Stomach (tissue), 4 donors: ENCODE results near the gene HTRA3.

Experiments
- POLR2A ChIP-seq, 4 donors: fragments of 450-650 bp; IDR thresholded peaks; one replicate each; pipeline ENCODE4 v1.6.1; 2016; ENCODE audit warnings: antibody characterized with exemption in 4 of 4, control low read depth in 2 of 4, mild to moderate bottlenecking in 1 of 4, moderate library complexity in 1 of 4
- POLR2AphosphoS5 ChIP-seq, 3 donors: sonication (generic); formaldehyde crosslinking; IDR thresholded peaks; one replicate each; pipeline ENCODE4 v1.6.1; 2016; ENCODE audit warnings: antibody characterized with exemption in 3 of 3
- TF ChIP-seq, protein P1 (sequence below), 7 experiments: fragments of 450-650 bp in 4 of 7; fragments of 200-600 bp in 3 of 7; sonication (generic) in 3 of 7; IDR thresholded peaks; one replicate each; pipeline ENCODE4 v1.5.1; 2016 to 2019; ENCODE audit warnings: antibody characterized with exemption in 7 of 7, control low read depth in 2 of 7, mild to moderate bottlenecking in 1 of 7

DNA sequence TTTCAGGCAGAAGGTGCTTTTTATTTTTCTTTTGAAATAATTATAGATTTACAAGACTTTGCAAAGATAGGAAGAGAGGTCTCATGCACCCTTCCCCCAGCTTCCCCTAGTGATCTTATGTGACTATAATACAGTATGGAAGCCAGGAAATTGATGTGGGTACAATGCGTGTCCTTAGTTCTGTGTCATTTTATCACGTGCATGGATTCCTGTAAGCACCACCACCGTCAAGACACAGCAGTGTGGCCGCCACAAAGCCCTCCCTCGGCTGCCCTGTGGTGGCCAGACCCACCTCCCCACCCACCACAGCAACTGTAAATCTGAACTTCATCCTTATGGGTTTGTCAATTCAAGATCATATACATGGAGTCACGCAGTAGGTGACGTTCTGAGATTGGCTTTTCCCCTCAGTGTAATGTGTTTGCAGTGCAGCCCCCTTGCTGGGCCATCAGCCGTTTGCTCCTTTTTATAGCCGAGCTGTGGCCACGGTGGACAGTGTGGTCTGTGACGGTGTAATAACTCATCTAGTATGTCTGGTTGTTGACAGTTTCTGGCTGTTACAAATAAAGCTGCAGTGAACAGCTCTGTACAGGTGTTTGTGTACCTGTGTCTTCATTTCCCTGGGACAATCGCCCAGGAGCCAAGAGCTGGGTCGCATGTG, 10.9 kb upstream of the HTRA3 start:
- TF ChIP-seq POLR2A (IDR thresholded peaks at IDR 0.05) (no peak), POLR2AphosphoS5 (IDR thresholded peaks at IDR 0.05) (no peak)
- TF ChIP-seq, protein P1, sequence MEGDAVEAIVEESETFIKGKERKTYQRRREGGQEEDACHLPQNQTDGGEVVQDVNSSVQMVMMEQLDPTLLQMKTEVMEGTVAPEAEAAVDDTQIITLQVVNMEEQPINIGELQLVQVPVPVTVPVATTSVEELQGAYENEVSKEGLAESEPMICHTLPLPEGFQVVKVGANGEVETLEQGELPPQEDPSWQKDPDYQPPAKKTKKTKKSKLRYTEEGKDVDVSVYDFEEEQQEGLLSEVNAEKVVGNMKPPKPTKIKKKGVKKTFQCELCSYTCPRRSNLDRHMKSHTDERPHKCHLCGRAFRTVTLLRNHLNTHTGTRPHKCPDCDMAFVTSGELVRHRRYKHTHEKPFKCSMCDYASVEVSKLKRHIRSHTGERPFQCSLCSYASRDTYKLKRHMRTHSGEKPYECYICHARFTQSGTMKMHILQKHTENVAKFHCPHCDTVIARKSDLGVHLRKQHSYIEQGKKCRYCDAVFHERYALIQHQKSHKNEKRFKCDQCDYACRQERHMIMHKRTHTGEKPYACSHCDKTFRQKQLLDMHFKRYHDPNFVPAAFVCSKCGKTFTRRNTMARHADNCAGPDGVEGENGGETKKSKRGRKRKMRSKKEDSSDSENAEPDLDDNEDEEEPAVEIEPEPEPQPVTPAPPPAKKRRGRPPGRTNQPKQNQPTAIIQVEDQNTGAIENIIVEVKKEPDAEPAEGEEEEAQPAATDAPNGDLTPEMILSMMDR (IDR thresholded peaks at IDR 0.05), result no peak
